GM18861 (cell line): ENCODE data around the gene TACC2.

Experiments used
- ATAC-seq: cut with Tn5 transposase; IDR thresholded peaks from one replicate; pipeline ENCODE4 v1.9.1; 2021; ENCODE audit not compliant: unreplicated experiment

Gene TACC2

GRCh38 chr10:122120008-122120744, 131.2 kb downstream of the TACC2 start:
- no peak for ATAC-seq

GRCh38 chr10:122121059-122121458, 132.1 kb downstream of the TACC2 start:
- ATAC-seq = no peak

GRCh38 chr10:122122493-122122892, 133.5 kb downstream of the TACC2 start:
- no peak for ATAC-seq

GRCh38 chr10:122123186-122123585, 134.2 kb downstream of the TACC2 start:
- ATAC-seq = no peak

- ATAC-seq = no peak
These were observed 135.4 kb downstream of the TACC2 start for GRCh38 chr10:122124342-122124741.

GRCh38 chr10:122124808-122125207, 135.8 kb downstream of the TACC2 start:
- ATAC-seq = no peak

GRCh38 chr10:122126763-122127659, 138.0 kb downstream of the TACC2 start:
- ATAC-seq = no peak

GRCh38 chr10:122127943-122128342, 139.0 kb downstream of the TACC2 start:
- ATAC-seq = no peak

GRCh38 chr10:122128357-122128756, 139.4 kb downstream of the TACC2 start:
- ATAC-seq = no peak

GRCh38 chr10:122130474-122131110, 141.6 kb downstream of the TACC2 start:
- no peak for ATAC-seq

- no peak for ATAC-seq
These were observed 143.4 kb downstream of the TACC2 start for GRCh38 chr10:122132331-122132755.

- ATAC-seq = no peak
These were observed 144.1 kb downstream of the TACC2 start for GRCh38 chr10:122132882-122133565.

GRCh38 chr10:122135251-122136025, 146.5 kb downstream of the TACC2 start:
- ATAC-seq = no peak

GRCh38 chr10:122138831-122139625, 150.1 kb downstream of the TACC2 start:
- no peak for ATAC-seq

GRCh38 chr10:122139627-122140170, 150.7 kb downstream of the TACC2 start:
- no peak for ATAC-seq

- ATAC-seq = no peak
These were observed 151.5 kb downstream of the TACC2 start for GRCh38 chr10:122140461-122140902.

GRCh38 chr10:122140941-122141623, 152.1 kb downstream of the TACC2 start:
- ATAC-seq = no peak

GRCh38 chr10:122141821-122142640, 153.1 kb downstream of the TACC2 start:
- ATAC-seq = no peak
